K562 (cell line): Measurements from ENCODE around the gene ST3GAL3. TPM values are rescaled to one million over a fixed set of nuclear protein-coding genes. Genes with fewer than 3 reads are reported as not detected.

Experiments used
- BCOR ChIP-seq: fragments of 450-650 bp; IDR thresholded peaks from 2 replicates; pipeline ENCODE4 v1.6.1; 2016
- BHLHE40 ChIP-seq: IDR thresholded peaks from 2 replicates; pipeline ENCODE4 v1.6.1; 2011; ENCODE audit warnings: low read length, improper control_type of control experiment
- CEBPG ChIP-seq, 3 experiments: fragments of 200-800 bp in 1 of 3; sonication (Bioruptor generic) in 1 of 3; sonication (generic) in 1 of 3; formaldehyde crosslinking in 1 of 3; IDR thresholded peaks in 2 of 3; conservative IDR thresholded peaks in 1 of 3; 2 replicates each; pipeline versions ENCODE4 v1.6.1 to v1.8.0; 2016 to 2022; ENCODE audit warnings: missing compliant biosample characterization in 2 of 3, missing genetic modification characterization in 2 of 3, mild to moderate bottlenecking in 1 of 3, missing genetic modification reagents in 1 of 3
- CHD1 ChIP-seq: fragments of 200-600 bp; sonication (generic); IDR thresholded peaks from one replicate; pipeline ENCODE4 v1.6.1; 2012; ENCODE audit warnings: mild to moderate bottlenecking, moderate library complexity, low read length, inconsistent platforms
- CTCFL ChIP-seq: IDR thresholded peaks from 2 replicates; pipeline ENCODE4 v1.6.1; 2011; ENCODE audit warnings: borderline replicate concordance, low read depth, mild to moderate bottlenecking, moderate library complexity, low read length; ENCODE audit not compliant: insufficient read depth, poor library complexity, severe bottlenecking
- E2F6 ChIP-seq, 2 experiments: IDR thresholded peaks; 2 replicates each; pipeline ENCODE4 v1.6.1; 2011; ENCODE audit warnings: borderline replicate concordance in 1 of 2, control low read depth in 1 of 2, low read depth in 1 of 2, low read length in 1 of 2, mild to moderate bottlenecking in 1 of 2, mixed read lengths in 1 of 2, moderate library complexity in 1 of 2; ENCODE audit not compliant: insufficient read depth in 1 of 2, insufficient read length in 1 of 2, poor library complexity in 1 of 2, severe bottlenecking in 1 of 2; ENCODE audit errors: extremely low read depth in 1 of 2
- ERF ChIP-seq: fragments of 450-650 bp; formaldehyde crosslinking; IDR thresholded peaks from 2 replicates; pipeline ENCODE4 v1.4.0; 2020; ENCODE audit warnings: mild to moderate bottlenecking, mixed read lengths
- HMBOX1 ChIP-seq: sonication (generic); IDR thresholded peaks from 2 replicates; pipeline ENCODE4 v1.6.1; 2016
- MCM2 ChIP-seq: fragments of 450-650 bp; IDR thresholded peaks from 2 replicates; pipeline ENCODE4 v1.6.1; 2017; ENCODE audit warnings: low read depth, mild to moderate bottlenecking
- MIER1 ChIP-seq: fragments of 450-650 bp; IDR thresholded peaks from 2 replicates; pipeline ENCODE4 v1.6.1; 2016; ENCODE audit warnings: antibody characterized with exemption, mild to moderate bottlenecking, low read depth
- RBM25 ChIP-seq: fragments of 200-400 bp; formaldehyde crosslinking; IDR thresholded peaks from 2 replicates; pipeline ENCODE4 v1.6.1; 2018; ENCODE audit warnings: low read length, low read depth, moderate library complexity; ENCODE audit not compliant: severe bottlenecking
- THRB ChIP-seq: fragments of 450-650 bp; formaldehyde crosslinking; conservative IDR thresholded peaks from 2 replicates; pipeline ENCODE4 v1.4.0; 2022; ENCODE audit warnings: mild to moderate bottlenecking, missing genetic modification characterization
- TSC22D4 ChIP-seq: fragments of 450-650 bp; IDR thresholded peaks from 2 replicates; pipeline ENCODE4 v1.6.1; 2016; ENCODE audit warnings: missing genetic modification characterization, missing biosample characterization, control low read depth
- polyA plus RNA-seq, 8 experiments: library from polyadenylated mRNA; depleted of rRNA in 4 of 8; stranded (reverse) in 5 of 8; unstranded in 3 of 8; fragments of >200 nt; fragmentation: Nextera tagmentation in 2 of 8; fragmentation: Illumina TruSeq in 1 of 8; extraction: Ambion mirVana in 2 of 8; extraction: Trizol in 1 of 8; gene quantifications; 2 replicates each; pipeline versions ENCODE4 v1.2.1 to v1.2.3, GENCODE V29; 2011 to 2014; ENCODE audit warnings: inconsistent platforms in 1 of 8, missing spikeins in 1 of 8
- total RNA-seq, 7 experiments: library from RNA; depleted of rRNA in 6 of 7; stranded (reverse); fragments of >200 nt in 6 of 7; fragmentation: Illumina TruSeq in 2 of 7; extraction: Trizol in 2 of 7; gene quantifications; 2 replicates each; pipeline versions ENCODE4 v1.2.1 to v1.2.3, GENCODE V29; 2011 to 2021; ENCODE audit warnings: low replicate concordance in 1 of 7

The ST3GAL3 gene
- total and polyA plus RNA-seq, 9 of the 15 experiments (the other 6 are each of a cell fraction or from before 2014, with no cell fraction given): 1.2 to 18.9 (median 11.0) TPM

- TF ChIP-seq HMBOX1: no peak
- TF ChIP-seq MIER1: no peak
- no peak for TF ChIP-seq THRB (CRISPR knock-in tag)
- TF ChIP-seq E2F6 (IDR thresholded peaks at IDR 0.05; ENCODE audit: borderline replicate concordance in 1 of 2, extremely low read depth in 1 of 2, insufficient read depth in 1 of 2, insufficient read length in 1 of 2, low read depth in 1 of 2, low read length in 1 of 2, poor library complexity in 1 of 2, severe bottlenecking in 1 of 2): no peak
- peak; percentile 30; the same call in 1 of the 2 replicates for TF ChIP-seq CEBPG (CRISPR knock-in tag; IDR thresholded peaks at IDR 0.05)
- peak in 1 of 2 experiments; percentile 61; a peak in 1 of 4 replicates for TF ChIP-seq CEBPG (tag; conservative IDR thresholded peaks at IDR 0.05 in 1 of 2, IDR thresholded peaks at IDR 0.05 in 1 of 2)
- no peak for TF ChIP-seq TSC22D4
- no peak for TF ChIP-seq BCOR
- no peak for TF ChIP-seq BHLHE40
- TF ChIP-seq CHD1: no peak
- no peak for TF ChIP-seq ERF (CRISPR knock-in tag)
- no peak for TF ChIP-seq MCM2
- no peak for TF ChIP-seq RBM25
- TF ChIP-seq CTCFL: no peak
These were observed 136.8 kb downstream of the ST3GAL3 start (continued) for GRCh38 chr1:43844114-43844513.
